LoVo (cell line): ENCODE results near the gene ISYNA1.
"Not testable (repeated sequence)": the region's sequence is repeated elsewhere in the genome, so short reads cannot be mapped to it uniquely, and the experiment has no call there.

Source experiments
- DNase-seq: peaks from one replicate; pipeline ENCODE4 v3.0.0-alpha.2; 2016; ENCODE audit warnings: low spot score

ISYNA1 gene

GRCh38 chr19:18419195-18419698 lies 18.7 kb downstream of the ISYNA1 start, which contains the start of gene SSBP4:
Gene SSBP4, plus strand, starts transcription at chr19:18419398. Its CDS starts 251 bp downstream, at chr19:18419649.
- peak; percentile 84 for DNase-seq

- peak; percentile 3 for DNase-seq
Measured at GRCh38 chr19:18418483-18419194, 19.3 kb downstream of the ISYNA1 start.

- DNase-seq, result no peak
Measured at GRCh38 chr19:18418029-18418482, 19.9 kb downstream of the ISYNA1 start.

GRCh38 chr19:18417250-18418028 lies 20.5 kb downstream of the ISYNA1 start:
- no peak for DNase-seq

- DNase-seq, result no peak
Measured at GRCh38 chr19:18416778-18417249, 21.1 kb downstream of the ISYNA1 start.

GRCh38 chr19:18415178-18415867 lies 22.6 kb downstream of the ISYNA1 start:
- no peak for DNase-seq

- DNase-seq, result no peak
Measured at GRCh38 chr19:18414504-18415177, 23.3 kb downstream of the ISYNA1 start.

- no peak for DNase-seq
Measured at GRCh38 chr19:18412610-18413239, 25.2 kb downstream of the ISYNA1 start.

GRCh38 chr19:18408053-18408476 lies 29.9 kb downstream of the ISYNA1 start:
- no peak for DNase-seq

GRCh38 chr19:18406749-18407148 lies 31.2 kb downstream of the ISYNA1 start:
- no peak for DNase-seq

- not testable (repeated sequence) for DNase-seq
Measured at GRCh38 chr19:18405754-18406153, 32.2 kb downstream of the ISYNA1 start.

GRCh38 chr19:18402455-18403248 lies 35.3 kb downstream of the ISYNA1 start:
- not testable (repeated sequence) for DNase-seq

GRCh38 chr19:18401580-18402112 lies 36.3 kb downstream of the ISYNA1 start:
- peak; percentile 72 for DNase-seq

GRCh38 chr19:18399008-18399407 lies 38.9 kb downstream of the ISYNA1 start:
- no peak for DNase-seq

- no peak for DNase-seq
Measured at GRCh38 chr19:18397242-18398202, 40.4 kb downstream of the ISYNA1 start, which contains the start of gene LRRC25. Gene LRRC25, minus strand, starts transcription at chr19:18397622. Its CDS starts 659 bp downstream, at chr19:18396963.

- DNase-seq, result no peak
Measured at GRCh38 chr19:18396471-18397241, 41.3 kb downstream of the ISYNA1 start.

GRCh38 chr19:18393836-18394235 lies 44.1 kb downstream of the ISYNA1 start:
- no peak for DNase-seq

GRCh38 chr19:18392926-18393325 lies 45.0 kb downstream of the ISYNA1 start:
- no peak for DNase-seq
